Measurements from ENCODE around the gene ADAMTSL1. TPM values are rescaled to one million over a fixed set of nuclear protein-coding genes. Genes with fewer than 3 reads are reported as not detected.

The ADAMTSL1 gene
- total RNA-seq, 6 experiments from 2014 or later = 37.3 to 98.1 (median 90.8) TPM

GRCh38 chr9:18490641-18491370 lies 16.9 kb downstream of the ADAMTSL1 start:
- peaks cover 50% of the 10 kb centered on the region for H3K36me3 Mint-ChIP-seq (ENCODE audit: low read depth)
- no peak for TF ChIP-seq CTCF (IDR thresholded peaks at IDR 0.05)
- H3K27ac Mint-ChIP-seq = no peak overlapping the region
- H3K9me3 Mint-ChIP-seq = no peaks in the 10 kb centered on the region
- peak; percentile 98 for DNase-seq
- H3K27me3 Mint-ChIP-seq (ENCODE audit: insufficient read depth) = no peaks in the 10 kb centered on the region
- H3K4me3 Mint-ChIP-seq = no peak overlapping the region
- H3K4me1 Mint-ChIP-seq (ENCODE audit: low read depth) = peaks cover 4% of the 10 kb centered on the region

DNA sequence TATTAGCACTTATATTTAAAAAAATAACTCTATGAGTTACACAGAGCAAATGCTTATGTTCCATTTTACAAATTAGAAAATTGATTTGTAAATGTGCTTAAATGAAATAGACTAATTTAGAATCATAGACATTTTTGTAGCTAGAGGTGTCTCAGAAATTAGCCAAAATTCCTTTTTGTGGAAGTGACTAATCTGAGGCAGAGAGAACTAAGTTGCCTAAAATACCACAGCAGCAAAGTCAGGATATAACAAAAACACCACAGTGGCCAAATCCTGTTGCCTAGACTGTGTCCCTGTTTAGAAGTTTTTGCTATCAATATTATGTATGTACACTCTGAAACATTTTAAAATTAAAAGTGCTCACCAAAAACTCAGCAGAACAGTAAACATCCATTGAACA lies 18.7 kb downstream of the ADAMTSL1 start:
- TF ChIP-seq CTCF (IDR thresholded peaks at IDR 0.05) = no peak

DNA sequence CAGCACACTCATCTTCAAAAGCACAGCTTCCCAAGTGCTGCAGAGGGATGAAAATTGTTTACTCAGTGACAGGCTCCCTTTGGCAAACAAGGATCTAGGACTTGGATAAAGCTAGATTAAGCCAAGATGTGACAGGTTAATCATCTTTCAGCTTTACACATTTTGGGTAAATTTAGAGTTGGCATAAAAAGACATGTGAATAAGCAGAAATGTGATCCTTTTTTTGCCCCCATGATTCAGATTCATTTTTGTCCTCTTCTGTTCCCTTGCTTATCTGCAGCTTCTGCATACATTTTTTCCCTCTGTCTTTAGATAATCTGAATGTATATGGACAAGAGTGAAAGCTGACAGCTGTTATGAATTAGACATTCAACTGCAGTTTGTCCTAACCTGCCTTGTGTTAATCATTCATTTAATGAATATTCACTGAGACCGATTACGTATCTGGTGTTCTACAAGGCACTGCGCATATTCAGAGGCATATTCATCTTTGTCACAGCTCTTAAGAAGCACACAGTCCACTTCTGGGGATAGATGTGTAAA lies 19.6 kb downstream of the ADAMTSL1 start:
- no peaks in the 10 kb centered on the region for H3K27me3 Mint-ChIP-seq (ENCODE audit: insufficient read depth)
- H3K27ac Mint-ChIP-seq = no peak overlapping the region
- H3K4me1 Mint-ChIP-seq (ENCODE audit: low read depth) = peaks cover 8% of the 10 kb centered on the region
- peak; percentile 55 for DNase-seq
- H3K9me3 Mint-ChIP-seq = no peaks in the 10 kb centered on the region
- peak overlapping the region; percentile 61 for H3K4me3 Mint-ChIP-seq
- peaks cover 43% of the 10 kb centered on the region for H3K36me3 Mint-ChIP-seq (ENCODE audit: low read depth)
- no peak for TF ChIP-seq CTCF (IDR thresholded peaks at IDR 0.05)

More for the DNA sequence above, 18.7 kb downstream of the ADAMTSL1 start:
- Mint-ChIP-seq H3K9me3 (no peaks in the 10 kb centered on the region), H3K4me3 (0 out of 2 replicates have a peak overlapping the region, but pooled peaks have one; percentile 22), H3K4me1 (ENCODE audit: low read depth) (peaks cover 2% of the 10 kb centered on the region), H3K36me3 (ENCODE audit: low read depth) (peaks cover 45% of the 10 kb centered on the region), H3K27ac (no peak overlapping the region), H3K27me3 (ENCODE audit: insufficient read depth) (no peaks in the 10 kb centered on the region)
- peak; percentile 30 for DNase-seq

GRCh38 chr9:18495065-18495464 lies 21.1 kb downstream of the ADAMTSL1 start:
- no peak for DNase-seq
- TF ChIP-seq CTCF (IDR thresholded peaks at IDR 0.05) = no peak
- Mint-ChIP-seq H3K27me3 (ENCODE audit: insufficient read depth) (no peaks in the 10 kb centered on the region), H3K4me3 (no peak overlapping the region), H3K4me1 (ENCODE audit: low read depth) (peaks cover 23% of the 10 kb centered on the region), H3K36me3 (ENCODE audit: low read depth) (peaks cover 48% of the 10 kb centered on the region), H3K9me3 (no peaks in the 10 kb centered on the region), H3K27ac (no peak overlapping the region)

DNA sequence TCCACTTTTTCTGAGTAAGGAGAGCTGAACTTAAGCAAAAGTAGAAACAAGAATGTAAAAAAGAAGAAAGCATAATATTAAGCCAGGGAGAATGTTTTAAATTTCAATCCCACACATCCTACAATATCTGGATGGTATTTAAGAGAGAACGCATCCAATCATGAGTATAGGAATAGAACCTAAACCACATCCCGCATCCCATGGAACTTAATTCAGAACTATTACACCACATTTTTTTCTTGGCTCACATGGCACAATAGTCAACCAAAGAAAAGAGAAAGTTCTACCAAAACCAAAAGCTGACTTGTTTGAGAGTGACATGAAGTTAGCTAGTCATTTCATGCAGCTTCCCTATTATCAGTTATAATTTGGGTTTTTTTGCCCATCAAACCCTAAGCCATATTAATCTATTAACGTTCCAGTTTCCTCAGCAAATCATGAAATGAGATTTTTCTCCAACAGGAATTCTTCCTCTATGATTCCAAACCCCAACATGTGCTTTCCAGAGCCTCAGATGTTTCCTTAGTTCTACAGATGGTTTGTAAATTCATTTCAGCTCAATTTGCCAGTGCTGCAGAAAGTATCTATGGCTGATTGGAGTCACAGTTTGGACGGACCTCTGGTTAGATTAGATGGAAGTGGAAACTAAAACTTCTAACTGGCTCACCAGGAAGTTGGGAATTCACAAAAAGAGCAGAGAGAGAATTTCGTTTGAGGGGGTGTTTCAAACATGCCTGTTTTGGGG lies 22.5 kb downstream of the ADAMTSL1 start:
- H3K27me3 Mint-ChIP-seq (ENCODE audit: insufficient read depth) = no peaks in the 10 kb centered on the region
- peak overlapping the region; percentile 9; the same call in 1 of the 2 replicates for H3K27ac Mint-ChIP-seq
- H3K9me3 Mint-ChIP-seq = no peaks in the 10 kb centered on the region
- peaks cover 37% of the 10 kb centered on the region for H3K4me1 Mint-ChIP-seq (ENCODE audit: low read depth)
- H3K4me3 Mint-ChIP-seq = no peak overlapping the region
- TF ChIP-seq CTCF (IDR thresholded peaks at IDR 0.05) = no peak
- peaks cover 58% of the 10 kb centered on the region for H3K36me3 Mint-ChIP-seq (ENCODE audit: low read depth)
- no peak for DNase-seq
